VCaP (cell line): ENCODE results near the gene TANGO2.
"Not testable (repeated sequence)": the region's sequence is repeated elsewhere in the genome, so short reads cannot be mapped to it uniquely, and the experiment has no call there.

Experiments
- H3K27ac ChIP-seq: fragments of 450-650 bp; 2 replicates; pipeline ENCODE4 v1.5.1; 2017
- TF ChIP-seq, protein P1 (sequence below): fragments of 450-650 bp; conservative IDR thresholded peaks from 2 replicates; pipeline ENCODE4 v1.5.1; 2017; ENCODE audit warnings: mild to moderate bottlenecking, moderate library complexity

Gene TANGO2

DNA sequence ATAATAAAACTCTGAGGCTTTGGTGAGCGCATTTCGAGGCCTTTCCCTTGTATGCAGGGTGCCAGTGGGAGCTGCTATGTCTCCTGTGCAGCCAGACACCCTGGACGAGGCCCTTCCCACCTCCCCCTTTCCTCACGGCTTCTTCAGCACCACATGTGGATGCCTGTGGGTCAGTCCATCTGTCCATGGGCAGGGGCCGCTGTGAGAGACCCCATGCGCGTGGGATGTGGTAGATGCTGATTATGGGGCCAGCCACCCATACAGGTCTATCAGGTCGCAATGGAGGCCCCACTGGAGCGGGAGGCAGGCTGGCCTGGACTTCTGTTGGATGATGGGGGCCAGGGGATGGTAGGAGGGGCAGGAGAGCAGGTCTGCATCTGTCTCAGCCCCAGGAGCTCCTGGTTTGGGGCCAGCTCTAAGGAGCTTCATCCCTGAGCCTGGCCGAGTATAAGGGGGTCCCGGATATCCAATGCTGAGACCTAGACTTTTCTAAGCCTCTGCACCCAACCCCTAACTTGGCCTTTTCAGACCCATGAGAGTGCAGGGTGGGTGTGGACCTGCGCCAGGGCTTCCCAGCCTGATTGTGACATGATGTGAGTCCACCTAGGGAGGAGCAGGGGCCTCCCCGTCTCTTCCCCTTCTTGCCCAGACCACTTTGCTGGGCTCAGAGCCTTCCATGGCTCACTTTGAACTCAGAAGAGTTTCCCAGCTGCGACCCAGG lies 45.1 kb downstream of the TANGO2 start:
- TF ChIP-seq, protein P1, sequence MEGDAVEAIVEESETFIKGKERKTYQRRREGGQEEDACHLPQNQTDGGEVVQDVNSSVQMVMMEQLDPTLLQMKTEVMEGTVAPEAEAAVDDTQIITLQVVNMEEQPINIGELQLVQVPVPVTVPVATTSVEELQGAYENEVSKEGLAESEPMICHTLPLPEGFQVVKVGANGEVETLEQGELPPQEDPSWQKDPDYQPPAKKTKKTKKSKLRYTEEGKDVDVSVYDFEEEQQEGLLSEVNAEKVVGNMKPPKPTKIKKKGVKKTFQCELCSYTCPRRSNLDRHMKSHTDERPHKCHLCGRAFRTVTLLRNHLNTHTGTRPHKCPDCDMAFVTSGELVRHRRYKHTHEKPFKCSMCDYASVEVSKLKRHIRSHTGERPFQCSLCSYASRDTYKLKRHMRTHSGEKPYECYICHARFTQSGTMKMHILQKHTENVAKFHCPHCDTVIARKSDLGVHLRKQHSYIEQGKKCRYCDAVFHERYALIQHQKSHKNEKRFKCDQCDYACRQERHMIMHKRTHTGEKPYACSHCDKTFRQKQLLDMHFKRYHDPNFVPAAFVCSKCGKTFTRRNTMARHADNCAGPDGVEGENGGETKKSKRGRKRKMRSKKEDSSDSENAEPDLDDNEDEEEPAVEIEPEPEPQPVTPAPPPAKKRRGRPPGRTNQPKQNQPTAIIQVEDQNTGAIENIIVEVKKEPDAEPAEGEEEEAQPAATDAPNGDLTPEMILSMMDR: no peak
- no peak overlapping the region for H3K27ac ChIP-seq

- TF ChIP-seq, protein P1: no peak
- H3K27ac ChIP-seq: no peak overlapping the region
These were observed 45.9 kb downstream of the TANGO2 start for GRCh38 chr22:20066617-20067383.

- H3K27ac ChIP-seq: not testable (repeated sequence)
These were observed 46.4 kb downstream of the TANGO2 start for GRCh38 chr22:20067384-20067682.

- TF ChIP-seq, protein P1: no peak
- H3K27ac ChIP-seq: no peak overlapping the region
These were observed 47.7 kb downstream of the TANGO2 start for GRCh38 chr22:20068640-20069039.

GRCh38 chr22:20069331-20070042 lies 48.6 kb downstream of the TANGO2 start:
- TF ChIP-seq, protein P1: no peak
- no peak overlapping the region for H3K27ac ChIP-seq

- no peak overlapping the region for H3K27ac ChIP-seq
- TF ChIP-seq, protein P1: no peak
These were observed 50.6 kb downstream of the TANGO2 start for GRCh38 chr22:20071524-20071972.

- H3K27ac ChIP-seq: peak overlapping the region; percentile 34
- TF ChIP-seq, protein P1: no peak
These were observed 55.8 kb downstream of the TANGO2 start for GRCh38 chr22:20076627-20077172.
